ENCODE results near the gene DNAJB1.

Gene DNAJB1

DNA sequence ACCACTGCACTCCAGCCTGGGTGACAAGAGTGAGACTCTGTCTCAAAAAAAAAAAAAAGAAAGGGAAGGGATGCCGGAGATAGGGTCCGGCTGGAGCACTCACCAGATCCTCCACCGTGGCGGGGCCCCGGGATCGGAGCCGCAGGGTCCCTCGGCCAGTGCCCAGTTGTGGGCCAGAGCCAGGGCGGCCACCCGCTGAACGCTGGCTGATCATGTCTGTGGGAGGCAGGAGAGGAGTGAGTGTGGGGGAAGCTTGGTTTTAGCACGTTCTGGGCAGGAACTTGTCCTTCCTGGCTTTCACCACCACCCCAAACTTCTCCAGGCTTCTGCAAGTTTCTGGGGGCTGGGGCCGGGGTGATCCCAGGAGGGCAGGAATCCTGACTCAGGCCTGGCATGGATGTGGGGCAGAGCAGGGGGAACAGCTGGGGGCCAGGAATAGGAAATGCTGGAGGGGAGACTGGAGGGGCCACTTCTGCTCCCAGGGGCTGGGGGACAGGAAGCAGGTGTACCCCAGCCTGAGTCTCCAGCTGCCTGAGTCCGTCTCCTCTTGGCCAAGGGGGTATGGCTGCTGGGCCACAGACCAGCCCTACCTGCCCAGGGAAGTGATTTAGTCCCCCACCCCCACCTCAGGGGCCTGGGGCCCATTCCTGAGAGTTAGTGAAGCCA, 38.8 kb downstream of the DNAJB1 start:
- H3K4me1 Mint-ChIP-seq (ENCODE audit: low read depth): peaks cover 18% of the 10 kb centered on the region
- H3K27ac Mint-ChIP-seq: no peak overlapping the region
- no peaks in the 10 kb centered on the region for H3K9me3 Mint-ChIP-seq
- H3K4me3 Mint-ChIP-seq: no peak overlapping the region
- H3K36me3 Mint-ChIP-seq (ENCODE audit: low read depth): peaks cover 6% of the 10 kb centered on the region
- H3K27me3 Mint-ChIP-seq (ENCODE audit: low read depth): peaks cover 5% of the 10 kb centered on the region

DNA sequence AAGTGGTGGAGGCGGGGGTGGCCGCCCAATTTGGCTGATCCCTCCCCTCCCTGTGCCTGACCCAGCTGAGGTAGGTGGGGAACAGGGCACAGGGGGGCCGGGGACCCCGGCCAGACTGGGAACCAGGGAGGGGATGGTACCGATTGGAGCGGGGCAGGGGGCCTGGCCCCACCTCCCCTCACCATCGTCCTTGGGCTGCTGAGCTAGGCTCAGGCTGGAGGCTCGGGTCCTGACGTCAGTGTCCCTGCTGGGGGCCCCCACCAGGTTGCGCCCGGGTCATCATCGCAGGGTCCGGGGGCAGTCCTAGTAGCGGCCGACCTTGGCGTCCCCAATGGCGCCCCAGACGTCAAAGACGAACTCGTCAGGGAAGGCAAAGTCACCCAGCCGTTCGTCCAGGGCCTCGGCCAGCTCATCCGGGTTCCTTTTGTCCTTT, 40.1 kb downstream of the DNAJB1 start:
- H3K27ac Mint-ChIP-seq: no peak overlapping the region
- peaks cover 10% of the 10 kb centered on the region for H3K27me3 Mint-ChIP-seq (ENCODE audit: low read depth)
- peaks cover 6% of the 10 kb centered on the region for H3K36me3 Mint-ChIP-seq (ENCODE audit: low read depth)
- peaks cover 20% of the 10 kb centered on the region for H3K4me1 Mint-ChIP-seq (ENCODE audit: low read depth)
- H3K9me3 Mint-ChIP-seq: no peaks in the 10 kb centered on the region
- H3K4me3 Mint-ChIP-seq: no peak overlapping the region

DNA sequence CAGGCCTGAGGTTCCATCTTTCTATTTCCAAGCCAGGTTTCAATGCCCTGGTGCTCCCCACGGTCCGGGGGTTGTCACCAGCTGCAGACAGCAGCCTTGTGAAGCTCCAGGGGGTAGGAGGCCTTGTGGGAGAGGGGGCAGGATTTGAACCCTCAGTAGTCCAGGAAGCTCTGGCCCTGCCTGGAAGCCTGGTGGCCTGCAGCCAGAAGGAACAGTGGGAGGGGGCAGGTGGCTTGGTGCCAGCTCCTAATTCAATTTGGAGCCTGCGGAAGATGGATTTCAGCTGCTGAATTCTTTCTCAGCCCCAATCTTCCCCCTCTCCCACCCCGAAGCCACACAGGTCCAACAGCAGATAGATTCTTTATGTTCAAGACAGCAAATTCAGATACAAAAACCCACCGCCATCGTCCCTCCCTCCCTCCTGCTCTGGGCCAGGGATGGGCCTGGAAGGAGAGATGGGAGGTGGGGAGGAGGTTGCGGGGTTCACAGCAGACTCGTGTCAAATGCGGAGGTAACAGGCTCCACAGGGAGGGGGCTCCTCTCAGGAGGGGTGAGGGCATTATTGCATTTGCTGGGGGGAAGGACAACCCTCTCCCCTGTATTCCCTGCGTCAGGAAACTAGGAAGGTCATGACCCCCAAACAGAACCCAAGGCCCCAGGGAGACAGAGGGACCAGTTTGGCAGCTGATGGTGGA, 40.6 kb downstream of the DNAJB1 start:
- no peak overlapping the region for H3K4me3 Mint-ChIP-seq
- H3K27ac Mint-ChIP-seq: no peak overlapping the region
- H3K9me3 Mint-ChIP-seq: no peaks in the 10 kb centered on the region

DNA sequence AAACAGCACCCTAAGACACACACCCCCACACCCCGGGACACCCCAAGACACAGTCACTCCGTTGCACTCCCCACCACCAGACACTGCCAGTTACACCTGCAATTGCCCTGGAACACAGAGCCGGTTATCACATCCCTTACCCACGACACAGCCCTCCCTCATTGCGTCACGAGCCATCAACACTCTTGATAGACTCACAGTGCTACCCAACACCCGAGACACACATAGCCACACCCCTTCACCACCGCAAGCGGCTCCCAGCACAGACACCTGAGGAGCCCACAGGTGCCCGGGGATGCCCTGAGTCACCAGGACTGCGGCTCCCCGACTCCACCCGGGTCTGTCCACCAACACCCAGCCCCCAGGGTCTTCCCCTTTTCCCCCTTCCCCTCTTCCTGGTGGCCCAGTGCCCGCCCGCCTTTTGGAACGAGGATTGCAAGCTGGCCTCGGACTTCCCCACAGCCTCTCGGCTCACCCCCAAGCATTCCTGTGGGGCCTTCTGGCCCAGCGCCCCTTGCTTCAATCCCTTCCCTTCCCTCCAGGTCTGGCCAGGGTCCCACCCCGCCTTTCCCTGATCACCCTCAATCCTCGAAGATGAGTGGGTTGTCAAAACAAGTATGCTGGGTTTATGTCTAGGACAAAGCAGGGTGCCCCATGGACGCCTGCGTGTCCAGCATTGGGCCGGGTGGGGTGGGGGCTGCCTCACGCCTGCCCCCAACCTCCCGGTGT, 41.4 kb downstream of the DNAJB1 start:
- no peaks in the 10 kb centered on the region for H3K9me3 Mint-ChIP-seq
- no peak overlapping the region for H3K4me3 Mint-ChIP-seq
- peaks cover 9% of the 10 kb centered on the region for H3K36me3 Mint-ChIP-seq (ENCODE audit: low read depth)
- peak overlapping the region; percentile 66 for H3K27ac Mint-ChIP-seq
- H3K27me3 Mint-ChIP-seq (ENCODE audit: low read depth): peaks cover 17% of the 10 kb centered on the region
- H3K4me1 Mint-ChIP-seq (ENCODE audit: low read depth): peaks cover 23% of the 10 kb centered on the region

More for the DNA sequence above, 40.6 kb downstream of the DNAJB1 start:
- peaks cover 23% of the 10 kb centered on the region for H3K4me1 Mint-ChIP-seq (ENCODE audit: low read depth)
- H3K36me3 Mint-ChIP-seq (ENCODE audit: low read depth): peaks cover 9% of the 10 kb centered on the region
- peaks cover 16% of the 10 kb centered on the region for H3K27me3 Mint-ChIP-seq (ENCODE audit: low read depth)

DNA sequence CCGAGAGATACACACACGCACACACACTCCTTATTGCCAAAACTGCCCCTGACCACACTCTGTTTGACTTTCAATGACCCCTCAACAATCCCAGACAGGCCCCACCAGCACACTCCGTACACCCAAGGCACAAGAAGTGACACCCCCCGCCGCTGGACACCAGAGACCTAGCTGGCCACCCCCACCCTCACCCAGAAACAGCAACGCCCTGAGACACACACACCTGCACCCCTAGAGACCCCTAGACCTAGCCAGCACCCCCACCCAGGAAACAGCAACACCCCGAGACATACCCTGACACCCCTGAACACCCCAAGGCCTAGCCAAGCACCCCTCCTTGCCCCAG, 41.9 kb downstream of the DNAJB1 start:
- Mint-ChIP-seq H3K27me3 (ENCODE audit: low read depth) (peaks cover 17% of the 10 kb centered on the region), H3K27ac (peak overlapping the region; percentile 68), H3K9me3 (no peaks in the 10 kb centered on the region), H3K4me1 (ENCODE audit: low read depth) (peaks cover 23% of the 10 kb centered on the region), H3K36me3 (ENCODE audit: low read depth) (peaks cover 9% of the 10 kb centered on the region), H3K4me3 (no peak overlapping the region)

DNA sequence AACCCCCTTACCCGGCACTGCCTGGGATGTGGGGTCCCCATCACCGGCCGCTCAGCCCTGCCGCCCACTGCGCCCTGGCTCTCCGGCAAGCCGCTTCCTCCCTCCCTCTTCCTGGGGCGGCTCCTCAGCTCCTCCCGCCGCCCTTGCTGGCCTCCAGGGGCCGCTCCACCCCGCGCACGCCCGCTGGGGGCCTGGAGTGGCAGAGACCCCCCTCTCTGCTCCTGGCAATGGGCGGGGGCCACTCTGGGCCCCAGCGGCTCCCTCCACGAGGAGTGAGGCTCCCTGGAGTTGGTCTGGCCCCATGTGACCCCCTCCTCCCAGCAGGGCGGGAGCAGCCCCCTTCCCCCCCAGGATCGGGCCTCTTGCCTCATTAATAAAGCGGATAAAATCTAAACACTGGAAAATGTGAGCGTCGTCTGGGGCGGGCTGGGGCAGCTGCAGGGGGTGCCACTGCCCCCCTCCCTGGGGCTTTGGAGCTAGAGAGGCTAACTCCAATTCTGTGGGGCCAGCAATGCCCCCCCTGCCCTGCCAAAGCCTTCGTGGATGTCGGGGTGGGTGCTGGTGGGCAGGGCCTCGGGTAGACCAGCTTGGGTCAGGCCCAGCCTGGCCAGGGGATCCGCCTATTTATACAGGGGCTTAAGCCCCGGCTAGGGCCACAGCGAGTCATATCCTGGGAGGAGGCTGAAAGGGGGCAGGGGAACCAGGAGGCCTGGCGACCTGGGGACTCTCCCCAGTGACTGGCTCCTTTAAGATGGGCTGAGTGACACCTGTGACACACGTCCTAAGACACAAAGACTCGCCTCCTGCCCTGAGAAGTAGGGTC, 42.7 kb downstream of the DNAJB1 start, which contains the start of gene PTGER1:
Gene PTGER1 (minus strand): TSS at position 104 of the 823 bp plus-strand sequence. CDS start 1,034 bp downstream, outside the sequence.
- peaks cover 9% of the 10 kb centered on the region for H3K36me3 Mint-ChIP-seq (ENCODE audit: low read depth)
- peak within 1 kb of the TSS; percentile 53 for H3K4me3 Mint-ChIP-seq
- peaks cover 17% of the 10 kb centered on the region for H3K27me3 Mint-ChIP-seq (ENCODE audit: low read depth)
- H3K9me3 Mint-ChIP-seq: no peaks in the 10 kb centered on the region
- H3K4me1 Mint-ChIP-seq (ENCODE audit: low read depth): peaks cover 23% of the 10 kb centered on the region
- peak within 1 kb of the TSS; percentile 68 for H3K27ac Mint-ChIP-seq

DNA sequence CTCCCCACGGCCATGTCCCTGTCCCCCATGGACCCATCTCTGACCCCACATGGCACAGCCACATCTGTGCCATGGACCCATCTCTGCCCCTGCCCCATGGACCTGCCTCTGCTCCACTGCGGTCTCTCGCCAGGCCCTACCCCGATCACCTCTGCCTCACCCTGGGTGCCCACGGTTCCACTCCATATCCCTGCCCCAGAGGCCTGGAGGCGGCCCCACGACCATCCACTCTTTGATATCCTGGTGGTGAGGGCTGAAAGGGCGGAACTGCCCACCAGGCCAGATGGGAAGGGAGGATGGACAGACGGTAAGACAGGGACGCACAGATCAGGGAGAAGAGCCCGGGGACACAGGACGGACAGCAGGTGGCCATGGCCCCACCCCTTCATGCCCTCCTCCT, 43.4 kb downstream of the DNAJB1 start:
- Mint-ChIP-seq H3K4me1 (ENCODE audit: low read depth) (peaks cover 23% of the 10 kb centered on the region), H3K4me3 (peak overlapping the region; percentile 53), H3K36me3 (ENCODE audit: low read depth) (peaks cover 9% of the 10 kb centered on the region), H3K27ac (peak overlapping the region; percentile 53), H3K9me3 (no peaks in the 10 kb centered on the region), H3K27me3 (ENCODE audit: low read depth) (peaks cover 17% of the 10 kb centered on the region)

DNA sequence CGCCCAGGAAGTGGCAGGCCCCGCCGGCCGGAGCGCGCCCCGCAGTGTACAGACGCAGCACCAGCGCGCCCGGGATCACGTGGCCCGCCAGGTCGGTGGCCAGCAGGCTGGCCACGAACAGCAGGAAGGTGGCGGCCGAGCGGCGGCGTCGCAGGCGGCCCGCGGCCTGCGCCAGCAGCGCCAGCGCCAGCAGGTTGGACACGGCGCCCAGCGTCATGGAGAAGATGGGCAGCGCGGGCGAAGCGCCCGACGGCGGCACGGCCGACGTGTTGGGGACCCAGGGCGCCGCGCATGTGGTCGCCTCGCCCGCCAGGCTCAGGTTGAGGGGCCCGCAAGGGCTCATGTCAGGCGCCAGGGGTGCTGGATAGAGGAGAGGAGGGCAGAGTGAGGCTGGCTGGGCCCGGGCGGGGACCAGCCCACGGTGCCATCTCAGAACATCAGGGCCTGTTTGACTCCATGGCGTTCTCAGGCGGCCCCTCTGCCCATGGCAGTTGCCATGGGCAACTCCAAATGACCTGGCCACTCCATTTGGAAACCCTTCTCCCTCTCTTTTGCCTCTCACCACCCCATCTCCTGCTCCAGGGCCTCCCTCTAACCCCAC, 44.1 kb downstream of the DNAJB1 start:
- Mint-ChIP-seq H3K36me3 (ENCODE audit: low read depth) (peaks cover 12% of the 10 kb centered on the region), H3K27ac (peak overlapping the region; percentile 53), H3K9me3 (no peaks in the 10 kb centered on the region), H3K4me3 (peak overlapping the region; percentile 53), H3K4me1 (ENCODE audit: low read depth) (peaks cover 23% of the 10 kb centered on the region), H3K27me3 (ENCODE audit: low read depth) (peaks cover 17% of the 10 kb centered on the region)

DNA sequence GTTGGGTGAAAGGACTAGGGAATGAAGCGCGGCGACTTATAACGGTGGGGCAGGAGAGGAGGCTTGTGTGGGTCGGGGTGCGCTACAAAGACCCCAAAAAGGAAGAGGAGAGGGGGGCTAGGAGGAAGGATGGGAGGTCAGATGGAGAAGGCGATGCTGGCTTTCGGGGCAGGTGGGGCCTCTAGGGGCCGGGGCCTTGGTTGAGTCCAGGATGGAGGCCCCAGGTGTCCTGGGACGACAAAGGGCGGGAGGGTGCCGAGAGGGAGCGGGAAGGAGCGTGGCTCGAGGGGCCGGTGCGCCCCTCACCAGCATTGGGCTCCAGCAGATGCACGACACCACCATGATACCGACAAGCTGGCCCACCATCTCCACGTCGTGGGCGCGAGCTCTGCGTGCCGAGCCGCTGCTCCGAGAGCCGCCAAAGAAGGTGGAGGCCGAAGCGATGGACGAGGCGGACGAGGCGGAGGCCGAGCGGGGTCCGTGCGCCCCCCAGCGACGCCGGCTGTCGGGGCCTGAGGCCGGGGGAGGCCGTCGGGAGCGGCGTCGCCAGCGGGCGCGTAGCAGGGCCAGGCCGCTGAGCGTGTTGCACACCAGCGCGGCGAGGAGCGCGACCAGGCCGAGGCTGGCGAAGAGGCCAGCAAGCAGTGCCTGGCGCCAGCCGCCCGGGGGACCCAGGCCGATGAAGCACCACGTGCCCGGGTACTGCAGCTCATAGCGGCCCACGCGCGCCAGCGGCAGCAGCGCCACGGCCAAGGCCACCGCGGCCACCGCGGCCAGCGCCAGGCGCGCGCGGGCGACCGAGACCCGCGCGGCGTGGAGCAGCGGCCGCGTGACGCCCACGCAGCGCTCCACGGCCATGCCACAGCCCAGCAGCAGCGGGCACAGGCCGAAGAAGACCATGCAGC, 44.9 kb downstream of the DNAJB1 start:
- Mint-ChIP-seq H3K4me3 (peak overlapping the region; percentile 31), H3K4me1 (ENCODE audit: low read depth) (peaks cover 23% of the 10 kb centered on the region), H3K9me3 (no peaks in the 10 kb centered on the region), H3K27ac (peak overlapping the region; percentile 55), H3K36me3 (ENCODE audit: low read depth) (peaks cover 11% of the 10 kb centered on the region), H3K27me3 (ENCODE audit: low read depth) (peaks cover 17% of the 10 kb centered on the region)

DNA sequence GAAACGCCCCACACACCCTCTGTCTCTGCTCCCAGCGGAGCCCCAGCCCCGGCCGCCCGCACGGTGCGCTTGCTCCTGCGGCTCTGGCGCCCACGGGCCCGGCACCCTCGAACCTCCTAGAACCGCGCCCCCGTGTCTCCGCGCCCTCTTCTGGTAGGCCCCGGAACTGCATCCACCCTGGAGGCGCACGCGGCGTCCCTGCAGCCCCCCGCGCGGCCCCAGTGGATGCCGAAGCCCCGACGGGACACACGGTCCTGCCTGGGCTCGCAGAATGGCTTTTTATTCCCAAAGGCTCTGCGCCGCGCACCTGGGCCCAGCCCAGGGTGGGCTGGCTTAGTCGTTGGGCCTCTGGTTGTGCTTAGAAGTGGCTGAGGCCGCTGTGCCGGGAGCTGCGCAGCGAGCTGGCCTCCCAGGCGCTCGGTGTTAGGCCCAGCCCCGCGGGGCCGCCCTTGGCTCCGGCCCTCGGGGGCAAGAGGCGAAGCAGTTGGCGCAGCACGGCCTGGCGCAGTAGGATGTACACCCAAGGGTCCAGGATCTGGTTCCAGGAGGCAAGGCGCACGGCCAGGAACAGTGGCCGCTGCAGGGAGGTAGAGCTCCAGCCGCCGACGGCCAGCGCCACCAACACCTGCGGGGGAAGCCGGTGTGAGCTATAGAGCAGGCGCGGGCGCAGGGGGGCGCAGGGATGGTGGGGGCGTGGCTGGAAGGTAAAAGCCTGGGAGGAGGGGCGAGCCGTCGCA, 45.8 kb downstream of the DNAJB1 start:
- Mint-ChIP-seq H3K4me1 (ENCODE audit: low read depth) (peaks cover 23% of the 10 kb centered on the region), H3K27me3 (ENCODE audit: low read depth) (peaks cover 17% of the 10 kb centered on the region), H3K36me3 (ENCODE audit: low read depth) (peaks cover 16% of the 10 kb centered on the region), H3K4me3 (no peak overlapping the region), H3K27ac (no peak overlapping the region), H3K9me3 (no peaks in the 10 kb centered on the region)

DNA sequence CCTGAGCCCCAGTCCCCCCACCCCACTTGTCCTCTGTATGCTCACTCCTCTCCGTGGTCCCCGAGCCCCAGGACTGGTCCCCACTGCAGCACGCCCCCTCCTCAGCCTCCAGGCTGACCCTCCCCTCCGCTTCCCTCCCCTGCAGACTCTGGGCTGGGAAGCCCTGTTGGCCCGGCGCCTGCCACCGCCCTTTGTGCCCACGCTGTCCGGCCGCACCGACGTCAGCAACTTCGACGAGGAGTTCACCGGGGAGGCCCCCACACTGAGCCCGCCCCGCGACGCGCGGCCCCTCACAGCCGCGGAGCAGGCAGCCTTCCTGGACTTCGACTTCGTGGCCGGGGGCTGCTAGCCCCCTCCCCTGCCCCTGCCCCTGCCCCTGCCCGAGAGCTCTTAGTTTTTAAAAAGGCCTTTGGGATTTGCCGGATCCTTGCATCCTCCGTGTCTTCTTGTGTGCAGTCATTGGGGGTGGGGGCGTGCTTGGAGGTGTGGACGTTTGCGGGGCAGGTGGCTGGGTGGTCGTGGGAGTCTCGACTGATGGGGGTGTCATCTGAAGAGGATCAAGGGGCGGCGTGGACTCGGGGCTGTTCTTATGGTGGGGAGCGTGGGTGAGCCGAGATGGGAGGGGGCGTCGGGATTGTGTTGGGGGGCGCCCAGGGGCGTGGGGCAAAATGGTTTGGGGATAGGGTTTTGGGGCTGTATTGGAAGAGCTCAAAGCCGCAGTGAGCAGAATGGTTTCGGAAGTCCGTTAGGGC, 46.6 kb downstream of the DNAJB1 start:
- no peaks in the 10 kb centered on the region for H3K9me3 Mint-ChIP-seq
- H3K27me3 Mint-ChIP-seq (ENCODE audit: low read depth): peaks cover 17% of the 10 kb centered on the region
- H3K27ac Mint-ChIP-seq: no peak overlapping the region
- peaks cover 22% of the 10 kb centered on the region for H3K4me1 Mint-ChIP-seq (ENCODE audit: low read depth)
- H3K4me3 Mint-ChIP-seq: no peak overlapping the region
- H3K36me3 Mint-ChIP-seq (ENCODE audit: low read depth): peaks cover 15% of the 10 kb centered on the region
